Subcutaneous abdominal adipose tissue (tissue), 5 donors: ENCODE measurements around the gene GCHFR.

ENCODE experiments used
- H3K27ac ChIP-seq: one replicate; pipeline ENCODE4 v1.7.0; 2013; ENCODE audit warnings: low read depth, mild to moderate bottlenecking, inconsistent platforms, low read length, moderate library complexity
- H3K27me3 ChIP-seq, 5 donors: one replicate each; pipeline ENCODE4 v1.7.0; 2013; ENCODE audit warnings: low read length in 5 of 5, inconsistent platforms in 1 of 5; ENCODE audit not compliant: control insufficient read depth in 5 of 5, insufficient read depth in 4 of 5
- H3K36me3 ChIP-seq, 5 donors: one replicate each; pipeline ENCODE4 v1.7.0; 2013; ENCODE audit warnings: low read length in 5 of 5; ENCODE audit not compliant: control insufficient read depth in 5 of 5, insufficient read depth in 5 of 5
- H3K4me1 ChIP-seq, 5 donors: one replicate each; pipeline ENCODE4 v1.7.0; 2013; ENCODE audit warnings: low read length in 5 of 5, mild to moderate bottlenecking in 3 of 5, moderate library complexity in 1 of 5; ENCODE audit not compliant: control insufficient read depth in 5 of 5, insufficient read depth in 5 of 5
- H3K4me3 ChIP-seq, 5 donors: one replicate each; pipeline ENCODE4 v1.7.0; 2013; ENCODE audit warnings: low read length in 5 of 5, low read depth in 1 of 5
- H3K9ac ChIP-seq, 5 donors: one replicate each; pipeline ENCODE4 v1.7.0; 2013; ENCODE audit warnings: low read length in 5 of 5, mild to moderate bottlenecking in 4 of 5, moderate library complexity in 3 of 5
- H3K9me3 ChIP-seq, 5 donors: one replicate each; pipeline ENCODE4 v1.7.0; 2013; ENCODE audit warnings: low read length in 5 of 5; ENCODE audit not compliant: control insufficient read depth in 5 of 5
- donor health status: healthy.
- donor health status: healthy.
- donor health status: healthy.
- donor health status: healthy.
- donor health status: healthy.

GCHFR gene

GRCh38 chr15:40739047-40739446, 24.8 kb upstream of the GCHFR start:
- Histone ChIP-seq H3K27me3 (no peaks in the 10 kb centered on the region), H3K36me3 (peaks cover 26 to 81% (median 64%) of the 10 kb centered on the region in 5 donors), H3K4me3 (no peak overlapping the region), H3K9ac (no peak overlapping the region), H3K9me3 (no peaks in the 10 kb centered on the region), H3K4me1 (peaks cover 0 to 16% (median 7%) of the 10 kb centered on the region in 5 donors), H3K27ac (no peak overlapping the region)

GRCh38 chr15:40739854-40740253, 24.0 kb upstream of the GCHFR start:
- H3K9me3 ChIP-seq = no peaks in the 10 kb centered on the region
- H3K4me1 ChIP-seq = peaks cover 0 to 24% (median 8%) of the 10 kb centered on the region in 5 donors
- peaks cover 22 to 83% (median 71%) of the 10 kb centered on the region in 5 donors for H3K36me3 ChIP-seq
- no peaks in the 10 kb centered on the region for H3K27me3 ChIP-seq
- H3K27ac ChIP-seq = no peak overlapping the region
- no peak overlapping the region for H3K4me3 ChIP-seq
- H3K9ac ChIP-seq = no peak overlapping the region

GRCh38 chr15:40743485-40743901, 20.4 kb upstream of the GCHFR start:
- peaks cover 7 to 71% (median 52%) of the 10 kb centered on the region in 5 donors for H3K36me3 ChIP-seq
- no peak overlapping the region for H3K9ac ChIP-seq
- H3K4me1 ChIP-seq = peaks cover 0 to 35% (median 18%) of the 10 kb centered on the region in 5 donors
- no peaks in the 10 kb centered on the region for H3K9me3 ChIP-seq
- H3K4me3 ChIP-seq = no peak overlapping the region
- no peak overlapping the region for H3K27ac ChIP-seq
- H3K27me3 ChIP-seq = no peaks in the 10 kb centered on the region

- Histone ChIP-seq H3K36me3 (peaks cover 5 to 69% (median 48%) of the 10 kb centered on the region in 5 donors), H3K4me3 (no peak overlapping the region), H3K27ac (peak overlapping the region; percentile 46), H3K4me1 (peaks cover 0 to 35% (median 18%) of the 10 kb centered on the region in 5 donors), H3K9me3 (no peaks in the 10 kb centered on the region), H3K27me3 (no peaks in the 10 kb centered on the region), H3K9ac (no peak overlapping the region)
Measured at GRCh38 chr15:40743921-40744814, 19.7 kb upstream of the GCHFR start.

- Histone ChIP-seq H3K27ac (peak overlapping the region; percentile 46), H3K9ac (no peak overlapping the region), H3K4me1 (peaks cover 0 to 35% (median 18%) of the 10 kb centered on the region in 5 donors), H3K36me3 (peaks cover under 1 to 69% (median 47%) of the 10 kb centered on the region in 5 donors), H3K4me3 (no peak overlapping the region), H3K27me3 (no peaks in the 10 kb centered on the region), H3K9me3 (no peaks in the 10 kb centered on the region)
Measured at GRCh38 chr15:40744815-40745152, 19.1 kb upstream of the GCHFR start.

GRCh38 chr15:40746916-40747418, 16.9 kb upstream of the GCHFR start:
- Histone ChIP-seq H3K9me3 (no peaks in the 10 kb centered on the region), H3K9ac (no peak overlapping the region), H3K4me1 (peaks cover 0 to 29% (median 18%) of the 10 kb centered on the region in 5 donors), H3K36me3 (peaks cover 0 to 80% (median 52%) of the 10 kb centered on the region in 5 donors), H3K27me3 (no peaks in the 10 kb centered on the region), H3K27ac (no peak overlapping the region), H3K4me3 (no peak overlapping the region)

GRCh38 chr15:40747685-40748631, 15.9 kb upstream of the GCHFR start:
- H3K27ac ChIP-seq = no peak overlapping the region
- no peaks in the 10 kb centered on the region for H3K27me3 ChIP-seq
- no peak overlapping the region for H3K9ac ChIP-seq
- peaks cover 0 to 78% (median 48%) of the 10 kb centered on the region in 5 donors for H3K36me3 ChIP-seq
- H3K4me1 ChIP-seq = peaks cover 0 to 34% (median 21%) of the 10 kb centered on the region in 5 donors
- H3K4me3 ChIP-seq = no peak overlapping the region
- no peaks in the 10 kb centered on the region for H3K9me3 ChIP-seq

DNA sequence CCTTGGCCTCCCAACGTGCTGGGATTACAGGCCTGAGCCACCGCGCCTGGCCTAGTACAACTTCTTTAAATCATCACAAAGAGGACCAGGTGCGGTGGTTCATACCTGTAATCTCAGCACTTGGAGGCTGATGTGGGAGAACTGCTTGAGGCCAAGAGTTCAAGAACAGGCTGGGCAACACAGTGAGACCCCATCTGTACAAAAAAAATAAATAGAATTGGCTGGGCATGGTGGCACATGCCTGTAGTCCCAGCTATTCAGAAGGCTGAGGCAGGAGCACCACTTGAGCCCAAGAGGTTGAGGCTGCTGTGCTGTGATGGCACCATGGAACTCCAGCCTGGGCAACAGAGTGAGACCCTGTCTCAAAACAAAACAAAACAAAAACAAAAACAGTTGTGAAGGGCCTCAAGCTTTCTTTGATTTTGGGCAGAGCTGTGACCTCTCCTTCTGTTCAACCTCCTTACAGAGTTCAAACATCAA, 14.7 kb upstream of the GCHFR start:
- Histone ChIP-seq H3K4me1 (peaks cover 0 to 35% (median 21%) of the 10 kb centered on the region in 5 donors), H3K36me3 (peaks cover 0 to 65% (median 38%) of the 10 kb centered on the region in 5 donors), H3K9ac (no peak overlapping the region), H3K4me3 (no peak overlapping the region), H3K27ac (no peak overlapping the region), H3K27me3 (no peaks in the 10 kb centered on the region), H3K9me3 (no peaks in the 10 kb centered on the region)

DNA sequence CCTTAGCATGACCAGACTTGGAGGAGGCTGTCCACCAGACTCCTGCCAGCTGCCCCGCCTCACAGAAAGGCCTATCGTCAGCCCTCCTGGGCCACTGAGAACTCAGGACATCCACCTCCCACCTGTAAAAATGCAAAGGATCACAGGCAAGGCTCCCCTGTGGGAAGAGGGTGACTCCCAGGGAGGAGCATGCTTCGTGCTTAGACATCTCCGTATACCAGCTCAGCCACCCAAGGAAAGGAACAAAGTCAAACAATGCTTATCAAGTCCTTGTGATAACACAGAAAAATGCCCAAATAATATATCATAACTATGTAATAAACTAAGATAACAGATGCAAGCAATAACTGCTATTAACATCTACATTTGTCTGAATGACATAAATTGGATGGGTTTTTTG, 13.0 kb upstream of the GCHFR start:
- Histone ChIP-seq H3K27me3 (no peaks in the 10 kb centered on the region), H3K9me3 (no peaks in the 10 kb centered on the region), H3K9ac (no peak overlapping the region), H3K27ac (no peak overlapping the region), H3K36me3 (peaks cover 0 to 51% (median 30%) of the 10 kb centered on the region in 5 donors), H3K4me3 (no peak overlapping the region), H3K4me1 (peaks cover 0 to 41% (median 29%) of the 10 kb centered on the region in 5 donors)
